Measurements from ENCODE around the gene KRTAP5-3.

- TF ChIP-seq POLR2AphosphoS5 (IDR thresholded peaks at IDR 0.05; ENCODE audit: insufficient read depth, low read depth, low read length) = no peak
- peak; percentile 48 for TF ChIP-seq EZH2 (IDR thresholded peaks at IDR 0.05; ENCODE audit: borderline replicate concordance, low read depth, low read length, severe bottlenecking)
- no peak for TF ChIP-seq POLR2A (IDR thresholded peaks at IDR 0.05; ENCODE audit: low read depth, low read length)
- no peak for TF ChIP-seq GATA2 (IDR thresholded peaks at IDR 0.05; ENCODE audit: insufficient read depth, insufficient read length, low read depth, low read length)
- no peak for TF ChIP-seq JUN (IDR thresholded peaks at IDR 0.05; ENCODE audit: borderline replicate concordance, insufficient read depth, insufficient read length, low read depth)
- TF ChIP-seq MAX (IDR thresholded peaks at IDR 0.05; ENCODE audit: insufficient read depth, insufficient read length) = no peak
- TF ChIP-seq CTCF (IDR thresholded peaks at IDR 0.05; ENCODE audit: extremely low read depth in 1 of 2, insufficient read depth in 1 of 2, low read depth in 1 of 2, low read length in 2 of 2) = no peak
- no peak for TF ChIP-seq FOS (IDR thresholded peaks at IDR 0.05; ENCODE audit: borderline replicate concordance, insufficient read depth, low read length)
These were observed 37.1 kb downstream of the KRTAP5-3 start for GRCh38 chr11:1570896-1571759.
